GM13976 (cell line): Measurements from ENCODE around the gene MNAT1.

ENCODE experiments used
- DNase-seq: peaks from one replicate; pipeline ENCODE4 v3.0.0; 2012; ENCODE audit warnings: low spot score
- in situ Hi-C: fragments of 300-500 bp; cut with MboI; formaldehyde crosslinking; loops from one replicate; pipeline ENCODE4 v1.12.0; 2022; ENCODE audit warnings: low sequenced_read_pairs, mixed read lengths, inconsistent platforms; ENCODE audit not compliant: unreplicated experiment
- TF ChIP-seq, protein P1 (sequence below): IDR thresholded peaks from 2 replicates; pipeline ENCODE4 v1.5.1; 2012; ENCODE audit warnings: borderline replicate concordance, mild to moderate bottlenecking; ENCODE audit not compliant: insufficient read depth; ENCODE audit errors: extremely low read depth, missing control alignments, control extremely low read depth

MNAT1 gene

DNA sequence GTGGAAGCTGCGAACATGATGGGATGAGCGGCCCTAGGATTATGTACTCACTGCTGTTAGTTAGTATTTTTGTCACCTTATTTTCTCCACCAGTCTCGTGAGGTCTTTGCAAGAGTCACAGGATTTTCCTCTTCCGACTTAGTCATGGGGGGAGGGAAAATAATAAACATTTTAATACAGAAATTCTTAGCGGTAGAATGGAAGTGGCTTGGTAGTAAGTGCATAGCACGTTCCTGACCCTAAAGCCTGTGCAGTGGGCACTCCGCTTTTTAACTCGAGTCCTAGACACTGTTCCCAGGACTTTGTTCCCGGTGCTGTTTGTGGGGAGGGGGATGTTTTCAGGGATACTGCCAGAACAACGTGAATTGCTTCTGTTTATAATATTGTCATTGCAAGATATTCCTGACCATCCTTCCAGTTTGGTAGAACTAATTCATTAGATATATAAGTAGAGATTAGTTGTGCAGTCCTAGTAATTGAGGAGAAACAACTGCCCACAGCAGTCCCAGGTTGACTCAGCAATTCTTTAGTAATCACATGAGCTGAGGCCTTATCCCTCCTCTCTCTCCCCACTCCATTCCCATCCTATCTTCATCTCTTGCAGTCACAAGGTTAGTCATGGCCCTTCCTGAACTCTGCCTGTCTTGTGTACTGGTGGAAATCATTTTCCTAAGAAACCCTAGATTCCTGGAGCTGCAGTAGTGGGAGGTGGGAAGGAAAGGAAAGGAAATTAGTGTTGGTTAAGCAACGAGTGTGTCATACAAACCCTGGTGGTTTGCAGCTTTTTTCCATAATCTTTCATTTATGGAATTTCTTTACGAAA lies 247.3 kb downstream of the MNAT1 start:
- in situ Hi-C loops: no loop called here
- peak; percentile 12 for DNase-seq
- TF ChIP-seq, protein P1, sequence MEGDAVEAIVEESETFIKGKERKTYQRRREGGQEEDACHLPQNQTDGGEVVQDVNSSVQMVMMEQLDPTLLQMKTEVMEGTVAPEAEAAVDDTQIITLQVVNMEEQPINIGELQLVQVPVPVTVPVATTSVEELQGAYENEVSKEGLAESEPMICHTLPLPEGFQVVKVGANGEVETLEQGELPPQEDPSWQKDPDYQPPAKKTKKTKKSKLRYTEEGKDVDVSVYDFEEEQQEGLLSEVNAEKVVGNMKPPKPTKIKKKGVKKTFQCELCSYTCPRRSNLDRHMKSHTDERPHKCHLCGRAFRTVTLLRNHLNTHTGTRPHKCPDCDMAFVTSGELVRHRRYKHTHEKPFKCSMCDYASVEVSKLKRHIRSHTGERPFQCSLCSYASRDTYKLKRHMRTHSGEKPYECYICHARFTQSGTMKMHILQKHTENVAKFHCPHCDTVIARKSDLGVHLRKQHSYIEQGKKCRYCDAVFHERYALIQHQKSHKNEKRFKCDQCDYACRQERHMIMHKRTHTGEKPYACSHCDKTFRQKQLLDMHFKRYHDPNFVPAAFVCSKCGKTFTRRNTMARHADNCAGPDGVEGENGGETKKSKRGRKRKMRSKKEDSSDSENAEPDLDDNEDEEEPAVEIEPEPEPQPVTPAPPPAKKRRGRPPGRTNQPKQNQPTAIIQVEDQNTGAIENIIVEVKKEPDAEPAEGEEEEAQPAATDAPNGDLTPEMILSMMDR: no peak

DNA sequence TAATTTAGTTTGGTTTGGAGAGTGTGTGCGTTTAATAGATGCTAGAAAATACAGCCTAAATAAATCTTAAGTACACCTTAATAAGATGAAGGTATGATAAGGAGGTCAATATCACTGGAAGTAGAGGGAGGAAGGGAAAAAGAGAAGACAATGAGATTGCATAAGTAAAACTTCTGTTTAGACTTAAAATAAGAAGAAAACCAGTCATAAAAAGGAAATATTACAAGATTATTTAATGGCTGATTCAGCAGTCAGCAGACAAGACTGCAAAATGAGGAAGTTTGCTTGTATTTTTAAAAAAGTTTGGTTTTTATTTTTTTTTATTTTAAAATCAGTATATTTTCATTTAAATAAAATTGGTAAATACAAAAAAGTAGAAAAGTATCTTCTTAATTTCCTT lies 249.6 kb downstream of the MNAT1 start:
- TF ChIP-seq, protein P1: no peak
- in situ Hi-C loops: no loop called here
- DNase-seq: no peak

DNA sequence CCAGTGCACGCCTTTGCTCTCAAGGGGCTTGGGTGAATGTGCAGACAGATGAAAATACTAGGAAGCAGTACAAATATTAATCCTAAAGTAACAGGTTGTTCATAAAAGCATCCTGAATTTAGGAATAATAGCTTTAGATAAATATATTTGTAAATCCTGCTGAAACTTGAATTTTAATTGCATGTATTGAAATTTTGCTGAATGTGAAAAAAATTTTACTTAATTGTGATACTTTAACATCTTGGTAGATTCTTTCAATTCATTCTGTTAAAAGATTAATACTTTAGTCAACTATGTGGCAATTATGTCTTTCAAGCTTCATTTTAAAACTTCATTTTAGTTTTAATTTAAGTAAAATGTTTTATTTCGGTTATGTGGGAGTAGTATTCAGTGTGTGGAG lies 251.9 kb downstream of the MNAT1 start:
- TF ChIP-seq, protein P1: no peak
- no peak for DNase-seq
- in situ Hi-C loops: no loop called here

DNA sequence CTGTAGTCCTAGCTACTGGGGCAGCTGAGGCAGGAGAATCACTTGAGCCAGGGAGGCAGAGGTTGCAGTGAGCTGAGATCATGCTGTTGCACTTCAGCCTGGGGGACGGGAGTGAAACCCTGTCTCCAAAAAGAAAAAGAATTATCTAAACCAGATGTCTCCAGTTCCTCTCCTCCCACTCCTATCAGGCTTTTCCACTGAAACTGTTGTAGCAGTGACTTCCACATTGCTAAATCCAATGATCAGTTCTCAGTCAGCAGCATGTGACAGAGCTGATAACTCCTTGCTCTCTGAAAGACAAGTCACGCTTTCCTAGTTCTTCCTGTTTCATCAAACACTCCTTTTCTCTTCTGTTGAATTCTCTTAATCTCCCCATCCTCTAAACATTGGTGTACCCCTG lies 255.0 kb downstream of the MNAT1 start:
- no peak for DNase-seq
- in situ Hi-C loops: no loop called here
- TF ChIP-seq, protein P1: no peak

DNA sequence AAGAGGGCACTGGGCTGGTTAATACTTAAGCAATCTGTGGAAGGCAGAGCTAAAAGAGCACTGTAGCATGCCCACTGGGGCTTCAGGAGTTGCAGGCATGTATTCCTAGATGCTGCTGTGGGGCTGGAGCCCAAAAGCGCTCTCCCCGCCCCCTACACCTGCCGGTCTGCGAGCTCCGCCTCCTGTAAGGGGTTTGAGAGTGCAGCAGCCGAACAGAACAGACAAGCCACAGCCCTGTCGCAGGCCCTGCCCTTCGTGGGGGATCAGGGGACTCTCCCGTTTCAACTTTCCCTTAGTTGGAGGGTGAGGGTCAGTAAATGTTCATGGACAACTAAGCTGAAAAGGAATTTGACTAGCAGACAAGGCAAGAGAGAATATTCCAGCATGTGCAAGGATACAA lies 264.1 kb downstream of the MNAT1 start:
- TF ChIP-seq, protein P1: no peak
- in situ Hi-C loops: no loop called here
- no peak for DNase-seq

DNA sequence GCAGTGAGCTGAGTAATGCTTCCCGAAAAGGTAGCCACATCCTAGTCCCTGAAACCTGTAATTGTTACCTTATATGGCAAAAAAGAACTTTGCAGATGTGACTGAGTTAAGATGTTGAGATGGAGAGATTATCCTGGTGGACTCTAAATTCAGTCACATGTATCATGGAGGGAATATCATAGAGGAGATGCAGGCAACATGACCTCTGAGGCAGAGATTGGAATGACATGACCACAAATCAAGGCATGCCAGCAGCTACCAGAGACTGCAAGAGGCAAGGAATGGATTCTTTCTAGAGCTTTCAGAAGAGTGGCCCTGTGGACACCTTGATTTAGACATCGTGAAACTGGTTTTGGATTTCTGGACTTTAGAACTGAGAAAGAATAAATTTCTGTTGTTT lies 265.0 kb downstream of the MNAT1 start:
- in situ Hi-C loops: no loop called here
- TF ChIP-seq, protein P1: no peak

More for the DNA sequence above, 265.0 kb downstream of the MNAT1 start:
- DNase-seq: no peak
